CD4-positive, alpha-beta memory T cell (primary cell): ENCODE data around the gene LRP2BP. TPM values are rescaled to one million over a fixed set of nuclear protein-coding genes. Genes with fewer than 3 reads are reported as not detected.
A peak's percentile ranks its signal among the peaks of the same experiment; 100 is the strongest.

Source experiments
- CTCF ChIA-PET: fragments of 350-600 bp; sonication (Branson Sonifier 250); formaldehyde crosslinking; loops from one replicate; lab custom pipeline; 2021; ENCODE audit warnings: inconsistent platforms; ENCODE audit not compliant: partially characterized antibody; lab: Charles Lee
- POLR2A ChIA-PET: fragments of 350-600 bp; sonication (Branson Sonifier 250); formaldehyde crosslinking; loops from one replicate; lab custom pipeline; 2021; ENCODE audit not compliant: partially characterized antibody; lab: Charles Lee
- DNase-seq, 5 donors: peaks; one replicate each; pipeline versions ENCODE4 v3.0.0 to v3.0.0-alpha.2; 2020 to 2022; ENCODE audit warnings: mixed read lengths in 1 of 5
- H3K27ac ChIP-seq: one replicate; pipeline ENCODE4 v1.7.0; 2013; ENCODE audit warnings: low read depth, low read length
- H3K27me3 ChIP-seq: 2 replicates; pipeline ENCODE4 v1.7.0; 2013; ENCODE audit warnings: mild to moderate bottlenecking, low read length, moderate library complexity; ENCODE audit not compliant: insufficient read depth
- H3K36me3 ChIP-seq: 2 replicates; pipeline ENCODE4 v1.7.0; 2013; ENCODE audit warnings: mild to moderate bottlenecking, low read length, moderate library complexity; ENCODE audit not compliant: insufficient read depth
- H3K4me1 ChIP-seq: 2 replicates; pipeline ENCODE4 v1.7.0; 2013; ENCODE audit warnings: mild to moderate bottlenecking, low read length, moderate library complexity; ENCODE audit not compliant: insufficient read depth
- H3K4me3 ChIP-seq, 2 donors: one replicate each; pipeline ENCODE4 v1.7.0; 2013; ENCODE audit warnings: low read length in 2 of 2, mild to moderate bottlenecking in 1 of 2
- H3K9me3 ChIP-seq, 2 donors: one replicate each; pipeline ENCODE4 v1.7.0; 2013; ENCODE audit warnings: low read length in 2 of 2, control low read depth in 1 of 2; ENCODE audit not compliant: control insufficient read depth in 1 of 2
- H3K27ac Mint-ChIP-seq, 7 donors: one replicate each; pipeline ENCODE4 v1.8.0; 2020 to 2021; ENCODE audit warnings: mixed read lengths in 7 of 7, mild to moderate bottlenecking in 6 of 7, inconsistent platforms in 3 of 7, moderate library complexity in 3 of 7
- H3K27me3 Mint-ChIP-seq, 2 donors: one replicate each; pipeline ENCODE4 v1.8.0; 2020 to 2021; ENCODE audit warnings: mixed read lengths in 2 of 2
- H3K36me3 Mint-ChIP-seq, 2 donors: one replicate each; pipeline ENCODE4 v1.8.0; 2020 to 2021; ENCODE audit warnings: mixed read lengths in 2 of 2, inconsistent platforms in 1 of 2, mild to moderate bottlenecking in 1 of 2
- H3K4me1 Mint-ChIP-seq, 4 donors: one replicate each; pipeline ENCODE4 v1.8.0; 2020 to 2021; ENCODE audit warnings: mixed read lengths in 4 of 4, mild to moderate bottlenecking in 1 of 4
- H3K4me3 Mint-ChIP-seq, 8 donors: one replicate each; pipeline ENCODE4 v1.8.0; 2020 to 2021; ENCODE audit warnings: mixed read lengths in 8 of 8, mild to moderate bottlenecking in 7 of 8, moderate library complexity in 6 of 8, inconsistent platforms in 3 of 8
- H3K9me3 Mint-ChIP-seq, 8 donors: one replicate each; pipeline ENCODE4 v1.8.0; 2020 to 2021; ENCODE audit warnings: mixed read lengths in 8 of 8, mild to moderate bottlenecking in 5 of 8, inconsistent platforms in 3 of 8, moderate library complexity in 1 of 8
- intact Hi-C: fragments of 100-400 bp; cut with micrococcal nuclease; formaldehyde crosslinking; loops from one replicate; pipeline ENCODE4 v1.15.1; 2023
- polyA plus RNA-seq, 2 donors: library from polyadenylated mRNA; unstranded; fragments of 300-500 nt; fragmentation: Illumina TruSeq; gene quantifications; one replicate each; pipeline ENCODE4 v1.2.3, GENCODE V29; 2021
- total RNA-seq, 2 experiments: library from RNA; stranded (reverse); gene quantifications; one replicate each; pipeline ENCODE4 v1.2.3, GENCODE V29; 2021

LRP2BP gene
- total and polyA plus RNA-seq, 4 experiments from 2014 or later, result 0.20 to 1.9 (median 1.9) TPM; not detected in 1

DNA sequence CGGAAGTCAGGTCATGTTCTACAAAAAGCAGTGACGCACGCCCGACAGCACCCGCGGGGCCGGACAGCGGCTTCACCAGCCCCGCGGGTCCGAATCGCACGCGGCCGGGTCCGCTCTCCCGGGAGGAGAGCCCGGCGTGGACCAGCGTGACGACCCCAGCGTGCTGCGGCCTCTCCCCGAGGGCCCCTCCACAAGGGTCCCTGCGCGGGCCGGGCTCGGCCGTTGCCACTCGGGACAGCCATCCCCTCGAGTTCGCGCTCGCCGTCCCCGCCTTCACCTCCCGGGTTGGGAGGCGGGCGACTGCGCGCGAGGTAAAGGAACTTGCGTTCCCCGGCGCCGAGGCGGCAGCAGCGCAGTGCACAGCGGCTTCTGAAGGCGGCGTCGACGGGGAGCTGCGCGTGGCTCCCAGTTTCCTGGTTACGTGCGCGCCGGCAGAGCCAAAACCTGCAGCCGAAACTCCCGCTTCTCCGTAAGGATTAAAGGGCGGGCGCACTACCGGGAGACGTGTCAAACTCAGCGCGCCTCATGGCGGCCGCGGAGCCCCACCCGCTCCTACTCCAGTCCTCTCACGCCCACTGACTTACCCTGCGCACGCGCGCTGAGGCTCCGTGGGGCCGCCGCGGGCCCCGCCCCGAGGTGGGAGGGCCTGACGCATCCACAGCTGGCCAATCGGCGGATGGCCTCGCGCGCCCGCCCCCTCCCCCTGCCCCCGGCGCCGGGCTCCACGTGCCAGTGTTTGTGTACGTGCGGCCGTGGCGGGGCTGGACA lies 416 bp upstream of the LRP2BP start:
- ChIA-PET POLR2A (interaction anchor here (0.7 to 5.9 kb wide), 28 partner anchors 9 to 1953 kb away, joined by 3 to 94 read pairs (median 4); partner anchors contain the start of genes CASP3, CCDC110, CENPU and CFAP97), CTCF (interaction anchor here (1.1 to 1.9 kb wide), 3 partner anchors 9 to 53 kb away, joined by 3 to 10 read pairs (median 4); partner anchors contain the start of gene UFSP2)
- Mint-ChIP-seq H3K4me1 (peaks cover 11 to 24% (median 18%) of the 10 kb centered on the region in 4 donors), H3K27ac (peak overlapping the region; percentile 92 to 100 (median 99)), H3K9me3 (no peaks in the 10 kb centered on the region), H3K36me3 (peaks cover 5 to 21% of the 10 kb centered on the region in 2 donors), H3K4me3 (peak overlapping the region; percentile 88 to 99 (median 95)), H3K27me3 (no peaks in the 10 kb centered on the region)
- intact Hi-C loops, result loop anchor here (1.0 to 10.0 kb wide), 9 partner anchors 29 to 1739 kb away; partner anchors contain the start of genes ACSL1, CCDC110, CENPU and CYP4V2
- H3K27ac ChIP-seq, result peak overlapping the region; percentile 99
- H3K27me3 ChIP-seq, result no peaks in the 10 kb centered on the region
- H3K4me3 ChIP-seq, result peak overlapping the region; percentile 91 to 99
- no peaks in the 10 kb centered on the region for H3K36me3 ChIP-seq
- H3K4me1 ChIP-seq, result peaks cover 18% of the 10 kb centered on the region
- DNase-seq, result peak; percentile 95 to 98 (median 97)
- H3K9me3 ChIP-seq, result no peaks in the 10 kb centered on the region

DNA sequence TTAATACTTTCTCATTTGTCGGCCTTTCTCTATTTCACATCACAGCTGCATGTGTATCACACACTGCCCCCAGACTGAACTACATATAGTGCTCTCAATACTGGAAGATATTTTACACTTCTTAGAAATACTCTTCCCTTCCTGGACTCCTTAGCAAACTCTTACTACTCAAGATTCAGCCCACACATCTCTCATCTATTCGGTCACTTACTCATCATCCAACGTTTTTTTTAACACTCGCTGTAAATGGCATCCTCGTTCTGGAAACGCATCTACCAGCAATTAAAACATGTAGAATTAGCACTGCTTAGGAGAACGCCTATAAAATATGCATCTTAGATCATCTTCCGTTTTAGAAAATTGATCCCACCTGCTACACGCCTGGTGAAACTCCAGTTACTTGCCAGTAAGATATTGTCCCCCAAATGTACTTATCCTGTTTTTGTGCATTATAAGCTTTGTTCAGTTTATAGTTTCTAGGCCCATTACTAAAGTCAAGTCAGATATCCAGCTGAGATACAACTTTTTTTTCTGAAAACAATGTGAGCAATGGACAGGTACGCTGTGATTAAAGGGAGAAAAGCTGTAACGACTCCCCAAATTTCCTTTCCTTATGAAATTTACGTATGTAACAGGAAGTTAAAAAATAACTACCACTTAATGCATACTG lies 1.0 kb downstream of the LRP2BP start:
- Mint-ChIP-seq H3K27ac (peak overlapping the region; percentile 82 to 100 (median 99)), H3K4me1 (peaks cover 10 to 24% (median 18%) of the 10 kb centered on the region in 4 donors), H3K36me3 (peaks cover 0 to 11% of the 10 kb centered on the region in 2 donors), H3K4me3 (peak overlapping the region; percentile 88 to 99 (median 95)), H3K9me3 (no peaks in the 10 kb centered on the region), H3K27me3 (no peaks in the 10 kb centered on the region)
- Histone ChIP-seq H3K4me1 (peaks cover 18% of the 10 kb centered on the region), H3K4me3 (peak overlapping the region; percentile 17 to 91), H3K27ac (peak overlapping the region; percentile 99), H3K27me3 (no peaks in the 10 kb centered on the region), H3K36me3 (no peaks in the 10 kb centered on the region), H3K9me3 (no peaks in the 10 kb centered on the region)
- DNase-seq, result peak in 1 of 5 donors; percentile 9
- ChIA-PET CTCF (interaction anchor here (1.1 to 1.9 kb wide), 3 partner anchors 10 to 31 kb away, joined by 3 to 10 read pairs (median 4); partner anchors contain the start of gene UFSP2), POLR2A (interaction anchor here (0.7 to 5.9 kb wide), 12 partner anchors 8 to 857 kb away, joined by 3 to 94 read pairs (median 4); partner anchors contain the start of genes CENPU, SNX25 and UFSP2)
- intact Hi-C loops, result loop anchor here (5.0 to 10.0 kb wide), 6 partner anchors 252 to 1737 kb away; partner anchors contain the start of genes ACSL1, CENPU, CYP4V2 and RWDD4

DNA sequence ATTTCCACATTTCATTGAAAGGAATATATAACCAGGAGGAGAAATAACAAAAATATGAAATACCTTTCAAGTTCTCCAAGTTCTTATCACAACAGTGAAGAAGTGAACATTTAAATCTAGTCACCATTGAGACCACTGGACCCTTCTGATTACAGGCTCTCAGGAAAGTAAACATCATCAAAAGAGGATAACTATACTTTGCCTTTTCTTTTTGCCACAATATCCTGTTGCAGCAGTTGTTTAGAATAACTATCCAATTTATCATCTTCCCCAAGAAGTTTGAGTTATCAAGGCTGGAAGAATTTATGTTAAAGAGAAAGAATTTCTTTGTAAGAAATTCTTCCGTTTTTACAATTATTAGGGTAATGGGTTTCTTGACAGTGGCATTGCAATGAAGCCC lies 3.6 kb downstream of the LRP2BP start:
- peaks cover 10 to 19% (median 15%) of the 10 kb centered on the region in 4 donors for H3K4me1 Mint-ChIP-seq
- H3K4me1 ChIP-seq, result peaks cover 17% of the 10 kb centered on the region
- no peaks in the 10 kb centered on the region for H3K36me3 ChIP-seq
- intact Hi-C loops, result loop anchor here (10.0 kb wide), 1 partner anchor 803 kb away; the partner anchor contains the start of gene CYP4V2
- no peak overlapping the region for H3K4me3 ChIP-seq
- H3K36me3 Mint-ChIP-seq, result peaks cover 0 to 3% of the 10 kb centered on the region in 2 donors
- peaks cover 0 to 1% of the 10 kb centered on the region in 2 donors for H3K27me3 Mint-ChIP-seq
- POLR2A ChIA-PET, result interaction anchor here (5.9 kb wide), 1 partner anchor 34 kb away, joined by 94 read pairs; the partner anchor contains the start of gene UFSP2
- DNase-seq, result no peak
- H3K9me3 ChIP-seq, result no peaks in the 10 kb centered on the region
- no peak overlapping the region for H3K27ac ChIP-seq
- H3K9me3 Mint-ChIP-seq, result no peaks in the 10 kb centered on the region
- CTCF ChIA-PET, result no interaction called here
- no peaks in the 10 kb centered on the region for H3K27me3 ChIP-seq
- H3K27ac Mint-ChIP-seq, result peak overlapping the region in 3 of 7 donors; percentile 0 to 74 (median 17)
- H3K4me3 Mint-ChIP-seq, result no peak overlapping the region

DNA sequence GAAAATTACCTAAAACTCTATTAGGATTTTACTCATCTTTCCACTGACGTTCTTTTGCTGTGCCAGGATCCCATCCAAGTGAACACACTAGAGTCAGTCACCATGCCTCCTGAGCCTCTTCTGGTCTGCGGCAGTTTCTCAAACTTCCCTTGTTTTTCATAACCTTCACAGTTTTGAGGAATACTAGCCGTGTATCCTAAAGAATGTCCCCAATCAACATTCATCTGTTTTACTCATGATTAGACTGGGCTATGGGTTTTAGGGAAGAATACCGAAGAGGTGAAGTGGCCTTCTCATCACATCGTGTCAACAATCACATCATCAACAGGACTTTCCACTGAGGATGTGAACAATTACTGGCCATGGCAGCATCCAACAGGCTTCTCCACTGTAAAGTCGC lies 4.8 kb downstream of the LRP2BP start:
- no peaks in the 10 kb centered on the region for H3K9me3 ChIP-seq
- H3K27ac ChIP-seq, result no peak overlapping the region
- H3K9me3 Mint-ChIP-seq, result no peaks in the 10 kb centered on the region
- intact Hi-C loops, result loop anchor here (10.0 kb wide), 1 partner anchor 804 kb away; the partner anchor contains the start of gene CYP4V2
- CTCF ChIA-PET, result no interaction called here
- no peaks in the 10 kb centered on the region for H3K36me3 ChIP-seq
- no peak overlapping the region for H3K4me3 ChIP-seq
- peaks cover 11% of the 10 kb centered on the region for H3K4me1 ChIP-seq
- no peak for DNase-seq
- peaks cover 0 to 3% of the 10 kb centered on the region in 2 donors for H3K36me3 Mint-ChIP-seq
- no peak overlapping the region for H3K27ac Mint-ChIP-seq
- H3K4me3 Mint-ChIP-seq, result no peak overlapping the region
- POLR2A ChIA-PET, result no interaction called here
- H3K27me3 ChIP-seq, result no peaks in the 10 kb centered on the region
- peaks cover 10 to 14% (median 12%) of the 10 kb centered on the region in 4 donors for H3K4me1 Mint-ChIP-seq
- H3K27me3 Mint-ChIP-seq, result peaks cover 0 to 1% of the 10 kb centered on the region in 2 donors

DNA sequence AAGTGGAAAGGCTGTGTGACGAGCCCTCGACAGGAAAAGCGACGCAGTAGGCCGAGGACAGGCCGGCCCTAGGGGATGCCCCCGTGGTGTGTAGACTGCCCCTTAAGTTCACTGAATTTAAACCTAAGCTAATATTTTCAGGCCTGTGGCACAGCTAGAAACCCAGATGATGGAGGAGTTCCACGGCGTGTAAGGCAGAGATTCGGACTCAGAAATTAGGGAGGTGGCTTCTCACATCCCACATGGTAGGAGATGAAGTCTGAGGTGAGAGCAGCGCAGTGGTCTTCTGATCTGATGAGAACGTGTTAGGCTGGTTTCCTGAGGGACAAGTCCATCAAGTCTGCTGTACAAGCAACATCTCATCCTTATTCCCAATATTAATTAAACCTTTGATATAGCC lies 7.8 kb downstream of the LRP2BP start:
- no peaks in the 10 kb centered on the region for H3K36me3 ChIP-seq
- H3K4me1 Mint-ChIP-seq, result peaks cover 7 to 18% (median 11%) of the 10 kb centered on the region in 4 donors
- POLR2A ChIA-PET, result interaction anchor here (3.8 kb wide), 1 partner anchor 8 kb away, joined by 19 read pairs; the partner anchor contains the start of genes ANKRD37 and LRP2BP
- H3K27me3 Mint-ChIP-seq, result peaks cover 0 to 1% of the 10 kb centered on the region in 2 donors
- no peak for DNase-seq
- no peaks in the 10 kb centered on the region for H3K36me3 Mint-ChIP-seq
- H3K4me1 ChIP-seq, result peaks cover 4% of the 10 kb centered on the region
- no peak overlapping the region for H3K4me3 Mint-ChIP-seq
- CTCF ChIA-PET, result no interaction called here
- H3K27ac ChIP-seq, result no peak overlapping the region
- no peaks in the 10 kb centered on the region for H3K27me3 ChIP-seq
- intact Hi-C loops, result no loop called here
- H3K4me3 ChIP-seq, result no peak overlapping the region
- H3K27ac Mint-ChIP-seq, result no peak overlapping the region
- H3K9me3 ChIP-seq, result no peaks in the 10 kb centered on the region
- H3K9me3 Mint-ChIP-seq, result no peaks in the 10 kb centered on the region

DNA sequence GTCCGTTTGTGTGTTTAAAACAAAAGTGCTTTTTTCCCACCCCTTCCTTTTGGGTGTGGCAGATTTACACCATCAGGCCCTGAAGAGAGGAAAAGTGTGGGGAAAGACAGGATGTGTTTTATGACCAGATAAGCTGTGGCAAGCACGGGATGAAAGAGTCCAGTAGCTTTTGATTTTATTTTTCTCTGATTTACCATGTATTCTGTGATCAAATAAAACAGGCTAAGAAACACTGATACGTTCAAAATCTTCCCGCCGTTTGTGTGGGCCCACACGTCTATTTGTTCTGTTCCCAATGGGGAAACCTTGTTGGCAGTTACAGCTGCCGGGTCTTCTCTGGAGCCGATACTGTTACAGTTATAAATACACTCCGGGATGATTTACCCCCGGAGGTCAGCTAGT lies 10.8 kb downstream of the LRP2BP start:
- ChIA-PET POLR2A (interaction anchor here (3.8 kb wide), 1 partner anchor 11 kb away, joined by 19 read pairs; the partner anchor contains the start of genes ANKRD37 and LRP2BP), CTCF (no interaction called here)
- Mint-ChIP-seq H3K4me1 (peaks cover 7 to 14% (median 10%) of the 10 kb centered on the region in 4 donors), H3K9me3 (peaks cover 0 to 10% (median 2%) of the 10 kb centered on the region in 8 donors), H3K4me3 (peak overlapping the region in 1 of 8 donors; percentile 8), H3K27ac (peak overlapping the region in 1 of 7 donors; percentile 4), H3K36me3 (peaks cover 0 to 8% of the 10 kb centered on the region in 2 donors), H3K27me3 (peaks cover 0 to 1% of the 10 kb centered on the region in 2 donors)
- no peak overlapping the region for H3K27ac ChIP-seq
- no peak overlapping the region for H3K4me3 ChIP-seq
- no peaks in the 10 kb centered on the region for H3K27me3 ChIP-seq
- no peaks in the 10 kb centered on the region for H3K9me3 ChIP-seq
- intact Hi-C loops, result no loop called here
- no peaks in the 10 kb centered on the region for H3K36me3 ChIP-seq
- DNase-seq, result no peak
- H3K4me1 ChIP-seq, result peaks cover 4% of the 10 kb centered on the region
